GM19452 (cell line): ENCODE data around the gene GAK.

Experiments
- ATAC-seq: cut with Tn5 transposase; IDR thresholded peaks from one replicate; pipeline ENCODE4 v1.9.1; 2021; ENCODE audit not compliant: unreplicated experiment

Gene GAK

DNA sequence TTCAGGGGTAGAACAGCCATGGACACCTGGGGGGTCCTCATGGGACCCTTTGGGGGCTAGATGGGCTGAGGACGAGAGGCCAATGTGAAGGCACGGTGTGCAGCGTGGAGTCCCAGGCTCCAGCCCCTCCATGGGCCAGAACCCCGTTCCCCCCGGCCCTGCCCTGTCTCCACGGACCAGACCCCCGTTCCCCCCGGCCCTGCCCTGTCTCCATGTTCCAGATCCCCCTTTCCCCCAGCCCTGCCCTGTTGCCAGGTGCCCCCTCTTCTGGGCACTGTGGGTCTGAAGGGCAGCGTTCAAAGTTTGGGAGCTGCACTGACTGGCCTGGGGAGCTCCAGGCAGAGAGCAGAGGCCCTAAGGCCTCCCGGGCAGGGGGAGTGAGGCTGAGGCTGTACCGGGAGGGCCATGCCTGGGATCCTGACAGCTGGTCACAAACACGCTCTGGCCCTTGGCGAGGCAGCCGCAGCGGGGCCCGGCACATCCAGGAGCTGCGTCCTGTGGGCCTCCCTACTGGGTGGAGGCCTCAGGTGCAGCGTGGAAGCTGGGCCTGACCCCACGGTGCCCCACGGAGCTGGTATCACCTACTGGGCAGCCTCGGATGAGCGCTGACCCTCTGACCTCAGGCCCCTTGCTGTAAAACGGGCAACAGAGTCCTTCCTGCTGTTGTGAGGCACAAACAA is 32.4 kb upstream of the GAK start:
- no peak for ATAC-seq

DNA sequence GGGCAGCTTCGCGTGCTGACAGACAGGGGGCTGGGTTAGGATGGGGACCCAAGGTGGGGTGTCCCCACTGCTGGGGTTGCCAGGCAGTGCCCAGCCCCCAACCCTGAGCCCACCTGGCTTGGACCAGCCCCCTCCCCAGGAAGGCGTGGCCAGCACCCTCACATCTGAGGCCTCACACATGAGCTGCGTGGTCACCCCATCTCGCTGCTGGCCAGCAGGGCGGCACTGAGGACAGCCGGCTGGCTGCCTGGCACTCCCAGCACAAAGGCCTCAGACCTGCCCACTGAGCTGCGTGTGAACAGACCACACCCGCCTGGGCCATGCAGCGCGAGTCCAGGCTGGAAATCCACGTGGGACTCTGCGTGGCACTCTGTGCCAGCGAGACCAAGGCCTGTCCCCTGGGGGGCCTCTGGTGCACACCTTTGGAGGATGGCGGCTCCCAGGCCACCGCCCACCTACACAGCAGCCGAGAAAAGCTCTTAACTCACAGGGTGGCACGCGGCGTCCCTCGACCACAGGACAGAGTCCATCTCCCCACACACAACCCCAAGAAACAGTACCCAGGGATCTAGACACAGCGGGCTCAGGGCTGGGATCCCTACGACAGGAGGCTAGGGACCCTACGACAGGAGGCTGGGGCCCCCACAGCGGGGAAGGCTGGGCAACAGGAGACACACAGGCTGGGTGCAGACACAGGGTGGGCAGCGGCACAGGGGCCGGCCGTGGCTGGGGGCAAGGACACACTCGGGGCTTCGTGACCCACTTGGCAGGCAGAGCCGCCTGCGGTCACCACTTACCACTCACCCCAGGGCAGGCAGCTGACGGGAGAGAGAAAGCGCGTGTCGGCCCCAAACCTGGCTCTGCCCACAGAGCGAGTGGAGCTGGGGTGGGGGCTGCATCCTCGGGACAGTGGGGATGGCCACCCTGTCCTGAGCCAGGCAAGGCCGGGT is 31.4 kb upstream of the GAK start:
- no peak for ATAC-seq

DNA sequence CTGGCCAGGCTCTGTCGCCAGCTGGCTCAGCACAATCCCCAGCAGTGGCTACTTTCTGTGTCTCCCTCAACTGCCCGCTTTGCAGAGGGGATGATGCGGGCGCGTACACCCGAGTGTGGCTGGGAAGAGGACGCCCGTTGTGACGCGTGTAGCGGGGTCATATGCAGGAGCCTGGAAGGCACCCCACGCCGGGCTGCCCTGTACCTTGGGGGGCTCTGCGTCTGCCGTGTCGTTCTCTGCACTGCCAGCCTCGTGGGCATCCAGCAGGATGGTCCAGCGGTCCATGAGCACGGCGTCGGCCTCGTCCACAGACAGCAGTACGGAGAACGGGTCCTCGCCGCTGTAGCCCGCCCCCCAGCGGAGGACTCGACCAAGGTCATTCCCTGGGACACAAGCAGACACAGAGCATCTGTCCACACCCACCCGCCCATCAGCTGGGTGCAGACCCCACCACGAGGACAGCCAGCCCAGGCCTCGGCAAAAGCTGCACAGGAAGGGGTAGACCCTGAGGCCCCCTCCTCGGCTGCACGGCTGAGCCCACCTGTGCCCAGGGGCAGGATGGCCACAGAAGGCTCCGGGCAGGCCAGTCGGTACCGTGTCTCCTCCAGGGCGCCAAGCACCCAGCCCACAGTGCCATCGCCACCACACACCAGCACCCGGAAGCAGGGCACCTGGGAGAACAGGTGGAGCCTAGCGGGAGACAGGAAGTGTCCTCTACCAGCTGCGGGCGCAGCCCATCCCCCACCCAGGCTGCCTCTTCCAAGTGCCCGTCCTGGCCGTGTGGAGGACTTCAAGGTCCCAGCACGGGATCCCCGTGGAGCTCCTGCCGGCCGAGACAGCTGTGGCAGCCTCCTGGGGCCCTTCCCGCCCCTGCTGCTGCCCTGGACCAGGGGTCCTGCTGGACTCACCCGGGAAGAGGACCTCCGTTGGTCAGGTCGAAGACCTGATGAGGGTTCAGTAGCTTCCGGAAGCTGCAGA is 30.4 kb upstream of the GAK start:
- ATAC-seq: no peak

DNA sequence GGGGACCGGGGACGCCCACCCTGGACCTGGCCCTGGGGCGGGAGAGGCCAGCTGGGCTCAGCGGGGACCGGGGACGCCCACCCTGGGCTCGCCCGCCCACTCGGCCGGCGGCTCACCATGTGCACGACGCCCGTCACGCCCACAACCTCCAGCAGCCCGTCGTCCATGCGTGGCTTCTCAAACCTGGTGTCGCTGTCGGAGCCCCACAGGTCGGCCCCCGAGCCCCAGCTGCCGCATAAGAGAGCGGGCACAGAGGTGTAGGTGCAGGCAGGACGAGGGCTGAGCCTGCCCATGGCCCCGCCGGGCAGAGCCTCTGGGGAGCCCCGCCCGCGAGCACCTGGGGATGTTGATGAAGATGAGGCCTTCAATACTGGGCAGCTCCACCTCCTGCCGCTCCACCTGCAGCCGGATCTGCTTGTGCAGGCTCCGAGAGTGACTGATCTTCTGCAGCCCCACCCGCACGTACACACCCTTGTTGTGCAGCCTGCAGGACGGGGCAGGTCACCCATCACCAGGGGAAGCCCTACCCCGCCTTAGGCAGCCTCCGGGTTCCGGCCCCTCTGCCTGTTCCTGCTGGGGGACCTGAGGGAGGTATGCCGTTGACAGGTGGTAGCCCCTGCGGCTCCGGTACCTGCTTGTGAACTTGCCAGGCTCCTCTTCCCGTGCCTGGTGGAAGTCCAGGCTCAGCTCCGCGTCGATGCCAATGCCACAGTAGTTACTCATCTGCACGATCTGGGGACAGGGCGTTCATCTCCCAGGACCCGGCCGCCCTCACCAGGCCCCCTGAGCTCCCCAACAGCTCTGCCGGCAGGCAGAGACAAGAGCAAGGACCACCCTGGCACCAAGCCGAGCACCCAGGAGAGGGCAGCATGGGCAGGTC is 29.5 kb upstream of the GAK start:
- no peak for ATAC-seq

DNA sequence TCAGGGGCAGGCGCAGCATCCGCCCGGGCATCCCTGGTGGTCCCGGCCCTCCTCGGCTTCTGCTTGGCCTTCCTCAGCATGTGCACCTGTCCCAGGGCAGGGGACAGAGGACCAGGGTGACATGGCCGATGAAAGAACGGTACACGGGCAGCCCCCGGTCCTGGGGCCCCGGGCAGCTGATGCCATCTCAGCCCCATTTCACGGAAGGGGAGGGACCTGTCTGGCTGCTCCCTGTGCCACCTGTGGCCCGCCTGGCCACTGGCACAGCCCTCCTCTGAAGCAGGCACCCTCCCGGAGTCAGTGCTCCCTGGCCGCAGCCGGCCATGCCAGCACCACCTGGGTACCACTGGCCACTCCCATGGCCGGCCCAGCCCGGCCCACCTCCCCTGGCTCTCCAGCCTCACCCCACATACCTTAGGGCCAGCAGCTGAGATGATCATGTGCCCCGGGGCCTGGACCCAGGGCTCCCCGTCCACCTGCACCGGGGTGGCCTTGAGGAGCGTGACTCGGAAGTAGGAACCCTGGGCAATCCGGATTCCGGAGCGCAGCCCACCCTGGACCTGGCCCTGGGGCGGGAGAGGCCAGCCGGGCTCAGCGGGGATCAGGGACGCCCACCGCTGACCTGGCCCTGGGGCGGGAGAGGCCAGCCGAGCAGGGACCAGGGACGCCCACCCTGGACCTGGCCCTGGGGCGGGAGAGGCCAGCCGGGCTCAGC is 28.7 kb upstream of the GAK start:
- ATAC-seq: no peak

DNA sequence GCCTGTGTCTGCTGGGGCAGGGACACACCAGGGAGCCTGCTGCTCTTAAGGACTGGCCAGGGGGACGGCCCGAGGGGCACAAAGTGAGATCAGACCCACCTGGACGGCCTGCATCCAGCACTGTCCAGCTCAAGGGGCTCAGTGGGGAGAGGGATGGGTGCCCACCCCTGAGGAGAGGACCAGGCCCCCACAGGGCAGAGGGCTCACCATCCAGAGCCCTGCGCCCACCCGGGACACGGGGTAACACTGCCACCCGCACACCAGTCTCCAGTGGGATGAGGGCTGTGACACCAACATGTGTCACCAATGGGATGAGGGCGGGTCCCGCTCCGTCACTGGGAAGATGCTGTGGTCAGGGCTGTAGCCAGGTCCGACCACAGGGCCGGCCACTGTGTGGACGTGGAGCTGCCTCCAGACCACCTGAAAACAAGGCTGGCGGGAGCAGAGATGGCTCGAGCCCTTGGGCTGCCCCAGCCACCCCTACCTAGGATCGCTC is 28.1 kb upstream of the GAK start:
- no peak for ATAC-seq

DNA sequence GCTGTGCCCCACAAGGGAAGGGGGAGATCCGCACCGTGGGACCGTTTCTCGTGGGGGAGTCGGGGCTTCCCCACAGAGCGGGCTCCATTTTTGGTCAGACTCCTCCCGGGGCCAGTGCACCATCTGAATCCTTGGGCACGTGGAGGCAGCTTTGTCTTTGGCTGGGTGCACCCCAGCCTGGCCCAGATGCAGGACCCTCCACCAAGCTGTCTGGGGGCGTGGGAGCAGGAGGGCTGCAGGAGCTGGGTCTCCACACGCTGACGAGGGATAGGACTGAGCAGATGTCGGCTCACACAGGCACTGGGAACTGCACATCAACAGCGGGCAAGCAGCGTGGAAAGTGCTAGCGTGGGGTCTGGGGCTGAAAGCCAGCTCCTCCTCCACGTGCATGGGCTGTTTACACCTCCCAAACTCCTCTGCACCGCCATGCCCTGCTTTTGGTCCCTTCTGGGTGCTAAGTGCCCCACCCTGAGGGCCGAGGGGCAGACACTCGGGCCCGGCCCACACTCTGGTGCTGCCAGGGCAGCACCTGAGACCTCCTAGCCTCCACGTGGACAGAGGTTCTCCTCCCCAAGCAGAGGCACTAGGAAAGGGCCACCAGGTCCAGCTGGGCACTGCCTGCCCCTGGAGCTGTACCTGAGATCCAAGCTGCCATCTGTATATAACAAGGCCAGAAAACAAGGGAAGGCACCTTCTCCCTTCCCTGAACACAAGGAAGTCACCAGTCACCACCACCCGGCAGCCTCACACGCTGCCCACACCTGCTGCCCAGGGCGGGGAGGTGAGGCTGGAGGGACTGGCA is 27.4 kb upstream of the GAK start:
- ATAC-seq: no peak

DNA sequence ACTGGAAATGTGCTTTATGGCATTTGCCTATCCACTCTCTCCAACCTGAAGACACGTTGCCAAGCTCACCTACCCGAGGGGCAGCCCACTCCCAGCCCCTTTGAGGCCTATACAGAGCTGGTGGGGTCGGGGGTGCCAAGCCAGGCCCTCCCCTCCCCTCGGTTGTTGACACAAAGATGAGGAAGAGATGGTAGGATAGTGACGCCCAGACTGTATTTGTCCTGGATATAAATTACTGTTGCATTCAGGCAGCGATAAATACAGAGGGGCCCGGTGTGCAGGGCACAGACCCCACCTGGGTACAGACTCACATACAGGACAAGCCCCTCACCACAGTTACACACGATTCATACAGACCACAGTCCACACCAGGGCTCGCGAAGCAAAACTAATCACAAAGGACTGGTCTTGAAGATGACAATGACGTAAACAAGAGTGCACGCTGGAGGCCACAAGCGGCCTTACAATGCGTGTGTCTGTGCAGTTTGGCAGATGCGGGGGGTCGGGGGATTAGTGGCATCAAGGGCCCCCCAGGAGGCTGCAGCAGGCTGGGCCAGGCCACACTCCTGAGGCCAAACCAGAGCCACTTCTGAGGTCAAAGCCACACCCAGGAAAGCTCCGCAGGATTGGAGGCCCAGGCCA is 26.7 kb upstream of the GAK start:
- ATAC-seq: no peak

DNA sequence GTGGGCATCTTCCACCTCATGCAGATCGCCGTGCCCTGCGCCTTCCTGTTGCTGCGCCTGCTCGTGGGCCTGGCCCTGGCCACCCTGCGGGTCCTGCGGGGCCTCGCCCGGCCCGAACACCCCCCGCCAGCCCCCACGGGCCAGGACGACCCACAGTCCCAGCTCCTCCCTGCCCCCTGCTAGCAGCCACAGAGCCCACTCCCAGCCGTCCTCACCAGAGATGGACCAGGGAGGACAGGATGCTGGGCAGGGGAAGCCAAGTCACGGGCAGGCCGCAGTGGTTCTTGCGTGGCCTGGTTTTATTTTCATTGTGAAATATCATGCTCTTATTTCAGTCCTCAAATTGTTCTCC is 26.2 kb upstream of the GAK start:
- no peak for ATAC-seq

DNA sequence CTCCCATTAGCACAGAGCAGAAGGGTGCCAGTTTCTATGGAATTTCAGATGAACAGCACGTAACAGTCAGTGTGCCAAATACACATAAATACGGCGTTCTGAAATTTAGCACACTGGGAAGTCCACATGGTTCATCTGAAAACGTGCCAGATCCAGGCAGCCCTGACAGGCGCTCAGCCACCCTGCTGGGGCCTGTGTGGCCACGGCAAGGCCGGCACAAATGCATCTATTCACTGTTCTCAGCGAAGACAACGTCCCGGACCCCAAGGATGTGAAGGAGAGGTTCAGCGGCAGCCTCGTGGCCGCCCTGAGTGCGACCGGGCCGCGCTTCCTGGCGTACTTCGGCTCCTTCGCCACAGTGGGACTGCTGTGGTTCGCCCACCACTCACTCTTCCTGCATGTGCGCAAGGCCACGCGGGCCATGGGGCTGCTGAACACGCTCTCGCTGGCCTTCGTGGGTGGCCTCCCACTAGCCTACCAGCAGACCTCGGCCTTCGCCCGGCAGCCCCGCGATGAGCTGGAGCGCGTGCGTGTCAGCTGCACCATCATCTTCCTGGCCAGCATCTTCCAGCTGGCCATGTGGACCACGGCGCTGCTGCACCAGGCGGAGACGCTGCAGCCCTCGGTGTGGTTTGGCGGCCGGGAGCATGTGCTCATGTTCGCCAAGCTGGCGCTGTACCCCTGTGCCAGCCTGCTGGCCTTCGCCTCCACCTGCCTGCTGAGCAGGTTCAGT is 25.6 kb upstream of the GAK start:
- no peak for ATAC-seq

DNA sequence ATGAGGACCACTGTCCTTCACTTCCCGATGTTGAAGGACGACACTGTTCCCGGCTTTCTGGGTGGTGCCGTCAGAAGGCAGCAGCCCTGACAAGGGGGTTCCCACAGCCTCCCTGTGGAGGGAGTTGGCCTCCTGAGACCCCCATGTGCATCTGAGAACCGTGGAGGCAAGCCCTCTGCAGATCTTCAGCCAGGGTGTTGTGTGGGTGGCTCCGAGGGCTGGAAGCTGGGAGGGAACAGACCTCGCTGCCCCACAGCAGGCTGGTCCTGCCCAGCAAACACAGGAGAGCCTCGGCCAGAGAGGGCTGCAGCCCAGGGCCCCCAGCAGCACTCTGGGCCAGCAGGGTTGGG is 25.1 kb upstream of the GAK start:
- ATAC-seq: no peak

DNA sequence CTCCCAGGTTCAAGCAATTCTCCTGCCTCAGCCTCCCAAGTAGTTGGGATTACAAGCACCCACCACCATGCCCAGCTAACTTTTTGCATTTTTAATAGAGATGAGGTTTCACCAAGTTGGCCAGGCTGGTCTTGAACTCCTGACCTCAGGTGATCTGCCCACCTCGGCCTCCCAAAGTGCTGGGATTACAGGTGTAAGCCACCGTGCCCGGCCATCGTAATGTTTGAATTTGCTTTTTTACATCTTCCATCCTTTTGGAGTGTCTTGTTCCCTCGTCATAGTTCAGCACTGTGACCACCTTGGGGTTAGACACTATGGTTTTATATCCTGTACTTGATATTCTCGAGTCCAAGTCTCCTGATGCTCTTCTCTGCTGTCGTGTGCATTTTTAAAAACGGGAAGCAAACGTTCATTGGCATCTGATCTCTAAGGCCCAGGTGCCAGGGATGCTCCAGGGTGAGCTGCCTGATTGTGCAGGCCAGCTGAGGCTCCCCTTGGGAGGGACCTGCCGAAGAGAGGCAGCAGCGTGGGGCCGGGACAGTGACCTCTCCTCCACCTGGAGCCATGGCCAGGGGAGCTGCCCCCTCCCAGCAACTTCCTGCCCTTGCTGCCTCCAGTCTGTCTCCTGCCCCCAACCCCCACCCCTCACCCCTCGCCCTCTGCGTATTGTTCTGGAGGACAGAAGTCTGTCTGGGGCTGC is 24.6 kb upstream of the GAK start:
- ATAC-seq: no peak

DNA sequence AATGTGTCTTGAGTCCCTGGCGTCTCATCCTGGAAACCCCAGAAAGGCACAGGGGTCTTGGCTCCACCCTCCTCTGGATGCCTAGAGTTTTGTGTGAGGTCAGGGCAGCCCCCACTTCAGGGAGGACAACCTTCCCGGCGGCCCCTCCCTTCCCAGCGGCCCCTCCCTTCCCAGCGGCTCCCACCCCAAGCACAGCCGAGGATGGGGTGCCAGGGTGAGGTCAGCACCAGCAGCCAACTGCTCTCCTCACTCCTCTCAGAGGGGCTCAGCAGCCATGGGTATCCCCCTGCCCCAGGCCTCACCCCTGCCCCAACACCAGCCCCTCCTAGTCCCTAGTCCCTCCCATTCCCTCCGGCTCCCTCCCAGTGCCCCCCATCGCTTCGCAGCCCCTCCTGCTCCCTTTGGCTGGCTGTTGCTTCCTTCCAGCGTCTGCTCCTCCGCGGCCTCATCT is 23.8 kb upstream of the GAK start:
- no peak for ATAC-seq

DNA sequence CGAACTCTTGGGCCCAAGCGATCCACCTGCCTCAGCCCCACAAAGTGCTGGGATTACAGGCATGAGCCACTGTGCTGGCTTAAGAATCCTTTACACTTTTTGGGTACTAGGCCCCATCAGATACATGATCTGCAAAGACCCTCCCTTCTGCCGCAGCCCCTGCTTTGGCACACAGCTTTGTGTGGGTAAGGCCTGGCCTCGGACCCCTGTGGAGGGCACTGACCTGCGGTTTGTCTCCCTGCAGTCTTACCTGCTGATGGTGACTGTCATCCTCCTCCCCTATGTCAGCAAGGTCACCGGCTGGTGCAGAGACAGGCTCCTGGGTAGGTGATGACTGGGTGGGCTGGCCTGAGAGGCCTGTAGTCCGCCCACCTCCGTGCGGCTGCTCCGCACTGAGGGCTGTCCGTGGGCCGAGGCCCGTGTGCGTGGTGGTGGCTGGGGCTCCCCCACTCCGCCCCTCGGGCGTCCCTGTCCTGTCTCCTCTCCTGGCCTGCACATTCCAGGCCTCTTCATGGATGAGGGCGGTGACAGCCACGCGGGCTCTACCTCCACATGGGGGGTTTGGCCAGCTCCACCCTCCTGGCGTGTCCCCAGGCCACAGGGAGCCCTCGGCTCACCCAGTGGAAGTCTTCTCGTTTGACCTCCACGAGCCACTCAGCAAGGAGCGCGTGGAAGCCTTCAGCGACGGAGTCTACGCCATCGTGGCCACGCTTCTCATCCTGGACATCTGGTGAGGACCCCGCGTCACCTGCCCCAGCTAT is 23.2 kb upstream of the GAK start:
- no peak for ATAC-seq

DNA sequence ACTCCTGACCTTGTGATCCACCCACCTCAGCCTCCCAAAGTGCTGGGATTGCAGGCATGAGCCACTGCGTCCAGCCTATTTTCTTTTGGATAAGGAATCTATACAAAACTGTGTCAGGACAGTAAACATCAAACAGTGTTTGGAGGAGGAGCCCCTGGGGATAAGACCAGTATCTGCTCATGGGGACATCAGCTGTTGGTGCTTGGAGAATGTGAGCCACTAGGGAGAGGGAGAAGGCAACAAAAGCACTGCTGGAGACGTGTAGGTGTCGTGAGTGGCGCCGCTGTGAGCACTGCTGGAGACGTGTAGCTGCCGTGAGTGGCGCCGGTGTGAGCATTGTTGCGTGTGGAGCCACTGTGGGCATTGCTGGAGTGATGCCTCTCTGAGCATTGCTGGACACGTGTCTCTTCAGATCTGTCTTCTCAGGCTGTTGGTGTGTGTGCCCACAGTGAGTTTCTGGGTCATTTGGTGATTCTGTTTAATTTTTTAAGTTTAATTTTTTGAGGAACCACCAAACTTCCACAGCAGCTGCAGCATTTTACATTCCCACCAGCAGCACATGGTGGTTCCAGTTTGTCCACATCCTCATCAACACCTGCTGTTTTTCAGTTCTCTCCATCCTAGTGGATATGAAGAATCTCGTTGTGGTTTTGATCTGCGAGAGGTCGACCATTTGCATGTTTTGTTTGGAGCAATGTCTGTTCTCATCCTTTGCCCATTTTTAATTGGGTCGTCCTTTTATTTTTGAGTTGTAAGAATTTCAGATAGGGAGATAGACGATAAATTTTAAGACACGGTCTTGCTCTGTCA is 22.3 kb upstream of the GAK start:
- ATAC-seq: no peak

DNA sequence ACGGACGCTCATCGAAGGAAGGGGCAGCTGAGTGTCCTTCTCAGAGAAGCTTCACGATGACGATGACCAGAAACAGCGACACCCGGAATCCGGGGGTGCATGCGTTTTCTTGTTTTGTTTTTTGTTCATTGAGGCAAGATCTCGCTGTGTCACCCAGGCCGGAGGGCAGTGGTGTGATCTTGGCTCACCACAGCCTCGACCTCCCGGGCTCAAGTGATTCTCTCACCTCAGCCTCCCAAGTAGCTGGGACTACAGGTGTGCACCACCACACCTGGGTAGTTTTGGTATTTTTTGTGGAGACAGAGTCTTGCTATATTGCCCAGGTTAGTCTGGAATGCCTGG is 21.4 kb upstream of the GAK start:
- no peak for ATAC-seq
